ENCODE results near the gene IGF2R.

The IGF2R gene

DNA sequence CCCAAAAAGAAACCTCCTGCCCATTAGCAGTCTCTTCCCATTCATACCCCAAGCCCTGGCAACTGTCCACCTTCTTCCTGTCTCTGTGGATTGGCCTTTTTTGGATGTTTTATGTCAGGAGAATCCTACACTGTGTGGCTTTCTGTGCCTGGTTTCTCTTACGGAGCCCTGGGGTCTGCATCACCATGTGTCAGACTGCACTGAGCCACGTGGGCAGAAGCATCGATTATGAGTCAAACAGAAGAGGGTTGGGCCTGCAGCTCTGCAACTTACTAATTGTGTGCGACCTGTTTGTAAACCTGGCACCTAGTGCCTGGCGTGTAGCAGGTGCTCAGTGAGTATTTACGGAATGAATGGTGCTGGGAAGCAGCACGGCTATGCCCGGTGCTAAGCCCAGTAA is 62.6 kb downstream of the IGF2R start:
- peaks cover 40% of the 10 kb centered on the region for H3K4me1 ChIP-seq
- H3K4me2 ChIP-seq = no peak overlapping the region
- H4K20me1 ChIP-seq = peaks cover 27% of the 10 kb centered on the region
- no peaks in the 10 kb centered on the region for H3K9me3 ChIP-seq
- no peak for TF ChIP-seq Cebpa-rat (IDR thresholded peaks at IDR 0.05)
- H3K9ac ChIP-seq = no peak overlapping the region
- H3K27me3 ChIP-seq = no peaks in the 10 kb centered on the region
- no peak overlapping the region for H3K4me3 ChIP-seq
- H3K27ac ChIP-seq = no peak overlapping the region
- H3K36me3 ChIP-seq = peaks cover 94% of the 10 kb centered on the region

DNA sequence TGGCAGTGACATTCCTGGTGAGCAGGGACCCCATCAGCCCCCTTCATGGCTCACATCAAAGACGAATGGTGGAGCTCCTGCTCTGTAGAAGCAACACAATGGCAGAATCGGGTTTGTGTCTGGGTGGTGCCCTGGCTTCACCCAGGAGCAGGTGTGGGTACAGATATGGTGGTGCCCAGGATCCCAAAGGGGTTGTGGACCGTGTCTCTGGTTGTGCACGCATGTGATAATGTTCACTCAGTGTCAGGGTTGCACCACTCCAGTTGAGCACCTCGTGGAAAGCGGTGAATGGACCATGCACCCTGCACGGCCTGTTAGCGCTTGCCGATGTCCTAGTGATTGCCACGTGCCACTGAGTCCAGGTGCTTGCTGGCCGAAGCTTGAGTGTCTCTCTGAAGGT is 63.0 kb downstream of the IGF2R start:
- H3K4me1 ChIP-seq = peaks cover 40% of the 10 kb centered on the region
- H3K4me2 ChIP-seq = no peak overlapping the region
- peaks cover 94% of the 10 kb centered on the region for H3K36me3 ChIP-seq
- H3K9me3 ChIP-seq = no peaks in the 10 kb centered on the region
- H3K4me3 ChIP-seq = no peak overlapping the region
- H3K9ac ChIP-seq = no peak overlapping the region
- TF ChIP-seq Cebpa-rat (IDR thresholded peaks at IDR 0.05) = no peak
- H3K27ac ChIP-seq = no peak overlapping the region
- no peaks in the 10 kb centered on the region for H3K27me3 ChIP-seq
- H4K20me1 ChIP-seq = peaks cover 31% of the 10 kb centered on the region

GRCh38 chr6:160032538-160032937 is 63.7 kb downstream of the IGF2R start:
- H3K9ac ChIP-seq = no peak overlapping the region
- H3K27me3 ChIP-seq = no peaks in the 10 kb centered on the region
- no peak overlapping the region for H3K4me2 ChIP-seq
- peaks cover 35% of the 10 kb centered on the region for H3K4me1 ChIP-seq
- peaks cover 89% of the 10 kb centered on the region for H3K36me3 ChIP-seq
- no peaks in the 10 kb centered on the region for H3K9me3 ChIP-seq
- no peak overlapping the region for H3K27ac ChIP-seq
- no peak for TF ChIP-seq Cebpa-rat (IDR thresholded peaks at IDR 0.05)
- peaks cover 34% of the 10 kb centered on the region for H4K20me1 ChIP-seq
- H3K4me3 ChIP-seq = no peak overlapping the region

- H3K4me3 ChIP-seq = no peak overlapping the region
- no peaks in the 10 kb centered on the region for H3K27me3 ChIP-seq
- H3K4me2 ChIP-seq = no peak overlapping the region
- peaks cover 52% of the 10 kb centered on the region for H4K20me1 ChIP-seq
- peaks cover 89% of the 10 kb centered on the region for H3K36me3 ChIP-seq
- H3K9ac ChIP-seq = no peak overlapping the region
- no peak for TF ChIP-seq Cebpa-rat (IDR thresholded peaks at IDR 0.05)
- no peaks in the 10 kb centered on the region for H3K9me3 ChIP-seq
- no peak overlapping the region for H3K27ac ChIP-seq
- H3K4me1 ChIP-seq = peaks cover 18% of the 10 kb centered on the region
Measured at GRCh38 chr6:160034036-160034930, 65.4 kb downstream of the IGF2R start.

DNA sequence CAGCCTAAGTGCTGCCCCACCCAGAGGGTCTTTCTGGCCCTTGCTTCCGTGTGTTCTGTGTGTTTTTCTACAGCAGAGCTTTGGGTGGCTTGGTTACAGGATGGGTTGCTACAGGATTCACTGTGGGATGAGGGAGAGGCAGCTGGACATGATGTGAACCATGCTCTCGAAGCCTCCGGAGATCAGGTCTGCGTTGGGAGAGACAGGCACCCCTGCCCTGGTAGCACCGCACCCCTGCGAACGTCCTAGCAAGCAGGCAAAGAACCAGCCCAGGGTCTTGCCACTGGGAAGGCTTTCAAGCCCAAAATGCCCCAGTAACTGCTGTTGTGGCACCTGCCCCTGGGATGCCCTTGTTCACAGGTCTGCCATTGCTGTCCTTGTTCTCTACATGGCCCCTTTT is 66.4 kb downstream of the IGF2R start:
- Histone ChIP-seq H3K9me3 (no peaks in the 10 kb centered on the region), H3K4me1 (peaks cover 8% of the 10 kb centered on the region), H3K27ac (no peak overlapping the region), H3K27me3 (no peaks in the 10 kb centered on the region), H3K36me3 (peaks cover 89% of the 10 kb centered on the region), H3K4me3 (no peak overlapping the region), H3K4me2 (no peak overlapping the region), H3K9ac (no peak overlapping the region), H4K20me1 (peaks cover 48% of the 10 kb centered on the region)
- no peak for TF ChIP-seq Cebpa-rat (IDR thresholded peaks at IDR 0.05)

DNA sequence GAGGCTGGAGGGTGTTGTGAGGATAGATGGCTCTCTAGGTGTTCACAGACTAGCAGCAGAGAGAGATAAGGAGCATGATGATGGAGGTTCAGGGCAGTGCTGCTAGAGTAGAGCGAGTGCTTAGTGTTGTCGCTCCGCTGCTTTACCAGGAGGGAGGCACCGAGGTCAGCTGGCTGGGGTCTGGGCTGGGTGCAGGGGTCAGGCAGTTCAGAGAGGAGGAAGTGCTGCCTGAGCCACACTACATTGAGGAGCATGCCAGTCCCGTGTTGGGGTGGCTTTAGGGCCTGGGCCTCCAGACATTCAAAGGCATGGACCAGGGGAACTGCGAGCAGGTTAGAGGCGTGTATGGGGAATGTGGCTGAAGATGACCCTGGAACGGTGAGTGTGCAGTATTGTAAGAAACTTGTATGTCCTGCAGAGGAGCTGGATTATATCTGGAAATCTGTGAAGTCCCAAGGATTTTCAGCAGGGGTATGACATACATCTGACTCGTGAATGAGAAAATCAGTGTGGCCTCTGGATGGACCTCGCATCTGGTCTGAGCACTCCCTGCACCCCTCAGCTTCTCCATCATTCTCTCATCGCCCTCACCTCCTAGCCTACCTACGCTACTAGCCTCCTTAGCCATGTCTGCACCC is 66.9 kb downstream of the IGF2R start:
- Histone ChIP-seq H3K4me2 (no peak overlapping the region), H3K9me3 (no peaks in the 10 kb centered on the region), H3K4me1 (peaks cover 2% of the 10 kb centered on the region; the same call in 1 of the 2 replicates), H3K4me3 (no peak overlapping the region), H3K27ac (no peak overlapping the region), H3K9ac (no peak overlapping the region), H3K36me3 (peaks cover 90% of the 10 kb centered on the region), H3K27me3 (no peaks in the 10 kb centered on the region), H4K20me1 (peaks cover 46% of the 10 kb centered on the region)
- no peak for TF ChIP-seq Cebpa-rat (IDR thresholded peaks at IDR 0.05)

GRCh38 chr6:160036331-160036695 is 67.4 kb downstream of the IGF2R start:
- Histone ChIP-seq H3K27me3 (no peaks in the 10 kb centered on the region), H3K36me3 (peaks cover 91% of the 10 kb centered on the region), H3K27ac (no peak overlapping the region), H4K20me1 (peaks cover 51% of the 10 kb centered on the region), H3K4me2 (no peak overlapping the region), H3K4me1 (no peaks in the 10 kb centered on the region), H3K9me3 (no peaks in the 10 kb centered on the region), H3K4me3 (no peak overlapping the region), H3K9ac (no peak overlapping the region)
- TF ChIP-seq Cebpa-rat (IDR thresholded peaks at IDR 0.05) = no peak

- H3K9ac ChIP-seq = no peak overlapping the region
- H3K4me3 ChIP-seq = no peak overlapping the region
- H3K27ac ChIP-seq = no peak overlapping the region
- H3K9me3 ChIP-seq = no peaks in the 10 kb centered on the region
- peaks cover 91% of the 10 kb centered on the region for H3K36me3 ChIP-seq
- TF ChIP-seq Cebpa-rat (IDR thresholded peaks at IDR 0.05) = no peak
- no peaks in the 10 kb centered on the region for H3K27me3 ChIP-seq
- H3K4me1 ChIP-seq = no peaks in the 10 kb centered on the region
- no peak overlapping the region for H3K4me2 ChIP-seq
- peaks cover 53% of the 10 kb centered on the region for H4K20me1 ChIP-seq
Measured at GRCh38 chr6:160036790-160037206, 67.9 kb downstream of the IGF2R start.

DNA sequence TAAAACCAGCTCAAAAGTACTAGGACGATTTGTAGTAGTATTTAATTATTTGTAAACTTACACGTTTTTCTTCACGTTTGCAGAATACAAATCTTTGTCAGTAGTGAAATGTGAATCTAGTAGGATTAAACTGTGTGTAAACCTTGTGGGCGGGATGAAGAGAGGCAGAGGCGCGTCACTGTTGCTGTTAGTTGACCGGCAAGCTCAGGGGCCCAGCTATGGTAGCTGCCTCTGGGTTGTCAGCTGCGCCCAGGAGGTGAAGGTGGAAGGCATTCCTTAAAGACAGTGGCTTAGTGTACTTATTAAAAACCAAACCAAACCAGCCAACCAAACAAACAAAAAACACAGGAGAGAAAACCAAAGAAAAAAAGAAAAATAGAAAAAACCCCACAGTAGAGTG is 69.6 kb downstream of the IGF2R start:
- H3K9me3 ChIP-seq = no peaks in the 10 kb centered on the region
- H3K27me3 ChIP-seq = no peaks in the 10 kb centered on the region
- no peaks in the 10 kb centered on the region for H3K4me1 ChIP-seq
- peaks cover 91% of the 10 kb centered on the region for H3K36me3 ChIP-seq
- no peak overlapping the region for H3K9ac ChIP-seq
- H3K4me2 ChIP-seq = no peak overlapping the region
- H3K27ac ChIP-seq = no peak overlapping the region
- H3K4me3 ChIP-seq = no peak overlapping the region
- TF ChIP-seq Cebpa-rat (IDR thresholded peaks at IDR 0.05) = no peak
- peaks cover 66% of the 10 kb centered on the region for H4K20me1 ChIP-seq

DNA sequence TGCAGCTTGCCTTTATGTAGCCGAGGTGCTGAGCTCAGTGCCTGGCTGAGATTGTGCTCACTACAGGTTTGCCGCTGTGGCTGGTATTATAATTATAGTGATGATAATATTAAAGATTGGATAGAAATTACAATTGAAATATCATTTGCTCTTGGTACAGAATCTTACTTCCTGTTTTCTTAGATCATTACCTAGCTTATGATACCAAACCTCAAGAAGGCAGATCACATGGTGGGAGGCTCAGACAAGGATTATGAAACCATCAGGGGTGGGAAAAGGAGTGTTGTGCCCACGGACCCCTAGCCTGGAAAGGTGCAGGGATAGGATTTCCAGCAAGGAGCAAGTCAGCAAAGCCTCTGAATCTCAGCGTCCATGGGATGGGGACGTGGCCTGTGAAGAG is 70.6 kb downstream of the IGF2R start:
- no peaks in the 10 kb centered on the region for H3K9me3 ChIP-seq
- H3K27ac ChIP-seq = no peak overlapping the region
- peaks cover 91% of the 10 kb centered on the region for H3K36me3 ChIP-seq
- no peaks in the 10 kb centered on the region for H3K27me3 ChIP-seq
- no peak overlapping the region for H3K4me2 ChIP-seq
- no peak overlapping the region for H3K4me3 ChIP-seq
- no peak for TF ChIP-seq Cebpa-rat (IDR thresholded peaks at IDR 0.05)
- no peaks in the 10 kb centered on the region for H3K4me1 ChIP-seq
- peaks cover 66% of the 10 kb centered on the region for H4K20me1 ChIP-seq
- no peak overlapping the region for H3K9ac ChIP-seq

All from BLaER1 (cell line).